Measurements from ENCODE around the gene FSIP2.
A peak's percentile ranks its signal among the peaks of the same experiment; 100 is the strongest.

Gene FSIP2

GRCh38 chr2:185736210-185736609 is 2.4 kb upstream of the FSIP2 start:
- Histone ChIP-seq H3K79me2 (ENCODE audit: low read length) (peaks cover 40% of the 10 kb centered on the region), H3K9ac (ENCODE audit: low read length) (peak overlapping the region; percentile 47), H3K27me3 (replicated peaks; ENCODE audit: insufficient read depth, low read length) (no peaks in the 10 kb centered on the region), H3K4me3 (ENCODE audit: low read length) (peak overlapping the region; percentile 54), H3K4me2 (ENCODE audit: low read depth, low read length) (peak overlapping the region; percentile 50), H4K20me1 (ENCODE audit: insufficient read depth, low read length) (no peaks in the 10 kb centered on the region), H3K36me3 (replicated peaks; ENCODE audit: insufficient read depth, low read length) (no peaks in the 10 kb centered on the region), H3K4me1 (ENCODE audit: low read length) (0 out of 2 replicates have a peak, but pooled peaks cover 6% of the 10 kb centered on the region), H3K9me2 (replicated peaks; ENCODE audit: insufficient read depth, low read length) (no peaks in the 10 kb centered on the region), H3K9me3 (replicated peaks; ENCODE audit: insufficient read depth, low read length) (no peaks in the 10 kb centered on the region), H2AFZ (ENCODE audit: low read length) (peak overlapping the region; percentile 39), H3F3A (ENCODE audit: insufficient read depth, low read length) (no peaks in the 10 kb centered on the region), H3K27ac (ENCODE audit: low read length) (peak overlapping the region; percentile 51; the same call in 1 of the 2 replicates)
- TF ChIP-seq CTCF (IDR thresholded peaks at IDR 0.05; ENCODE audit: low read length) = no peak
- no peak for TF ChIP-seq EZH2 (optimal IDR thresholded peaks at IDR 0.05; ENCODE audit: low read depth, low read length)
- TF ChIP-seq EZH2phosphoT487 (IDR thresholded peaks at IDR 0.05; ENCODE audit: low read length) = no peak
- peak; percentile 61 for DNase-seq

- no peaks in the 10 kb centered on the region for H3K9me3 ChIP-seq (replicated peaks; ENCODE audit: insufficient read depth, low read length)
- no peaks in the 10 kb centered on the region for H3F3A ChIP-seq (ENCODE audit: insufficient read depth, low read length)
- H3K27me3 ChIP-seq (replicated peaks; ENCODE audit: insufficient read depth, low read length) = no peaks in the 10 kb centered on the region
- no peaks in the 10 kb centered on the region for H3K4me1 ChIP-seq (ENCODE audit: low read length)
- no peak overlapping the region for H3K4me3 ChIP-seq (ENCODE audit: low read length)
- H3K9ac ChIP-seq (ENCODE audit: low read length) = no peak overlapping the region
- H3K36me3 ChIP-seq (replicated peaks; ENCODE audit: insufficient read depth, low read length) = no peaks in the 10 kb centered on the region; the same call in 1 of the 2 replicates
- H3K27ac ChIP-seq (ENCODE audit: low read length) = no peak overlapping the region
- TF ChIP-seq EZH2phosphoT487 (IDR thresholded peaks at IDR 0.05; ENCODE audit: low read length) = no peak
- TF ChIP-seq EZH2 (optimal IDR thresholded peaks at IDR 0.05; ENCODE audit: low read depth, low read length) = no peak
- TF ChIP-seq CTCF (IDR thresholded peaks at IDR 0.05; ENCODE audit: low read length) = no peak
- H3K4me2 ChIP-seq (ENCODE audit: low read depth, low read length) = no peak overlapping the region
- no peaks in the 10 kb centered on the region for H4K20me1 ChIP-seq (ENCODE audit: insufficient read depth, low read length)
- H3K9me2 ChIP-seq (replicated peaks; ENCODE audit: insufficient read depth, low read length) = no peaks in the 10 kb centered on the region
- no peak overlapping the region for H2AFZ ChIP-seq (ENCODE audit: low read length)
- no peak for DNase-seq
- no peaks in the 10 kb centered on the region for H3K79me2 ChIP-seq (ENCODE audit: low read length)
Measured at GRCh38 chr2:185745864-185746859, 7.6 kb downstream of the FSIP2 start.

GRCh38 chr2:185757356-185757755 is 18.8 kb downstream of the FSIP2 start:
- Histone ChIP-seq H4K20me1 (ENCODE audit: insufficient read depth, low read length) (no peaks in the 10 kb centered on the region), H3K4me2 (ENCODE audit: low read depth, low read length) (no peak overlapping the region), H3K9me2 (replicated peaks; ENCODE audit: insufficient read depth, low read length) (no peaks in the 10 kb centered on the region), H3K4me1 (ENCODE audit: low read length) (no peaks in the 10 kb centered on the region), H3F3A (ENCODE audit: insufficient read depth, low read length) (no peaks in the 10 kb centered on the region), H3K36me3 (replicated peaks; ENCODE audit: insufficient read depth, low read length) (no peaks in the 10 kb centered on the region), H3K4me3 (ENCODE audit: low read length) (no peak overlapping the region), H3K9ac (ENCODE audit: low read length) (no peak overlapping the region), H3K27ac (ENCODE audit: low read length) (no peak overlapping the region), H3K27me3 (replicated peaks; ENCODE audit: insufficient read depth, low read length) (no peaks in the 10 kb centered on the region), H3K9me3 (replicated peaks; ENCODE audit: insufficient read depth, low read length) (no peaks in the 10 kb centered on the region), H3K79me2 (ENCODE audit: low read length) (no peaks in the 10 kb centered on the region), H2AFZ (ENCODE audit: low read length) (no peak overlapping the region)
- DNase-seq = no peak
- no peak for TF ChIP-seq CTCF (IDR thresholded peaks at IDR 0.05; ENCODE audit: low read length)
- no peak for TF ChIP-seq EZH2 (optimal IDR thresholded peaks at IDR 0.05; ENCODE audit: low read depth, low read length)
- TF ChIP-seq EZH2phosphoT487 (IDR thresholded peaks at IDR 0.05; ENCODE audit: low read length) = no peak
